ENCODE results near the gene REXO4. TPM values are rescaled to one million over a fixed set of nuclear protein-coding genes. Genes with fewer than 3 reads are reported as not detected.

The REXO4 gene
- total and polyA plus RNA-seq, 5 donors from 2014 or later: 9.8 to 19.4 (median 16.3) TPM

GRCh38 chr9:133359399-133360175 is 58.2 kb downstream of the REXO4 start:
- Mint-ChIP-seq H3K9me3 (no peaks in the 10 kb centered on the region), H3K4me1 (peaks cover 0 to 30% (median 22%) of the 10 kb centered on the region in 4 donors), H3K4me3 (peak overlapping the region in 3 of 4 donors; percentile 38 to 63 (median 53)), H3K27me3 (no peaks in the 10 kb centered on the region), H3K27ac (peak overlapping the region in 2 of 3 donors; percentile 79 to 93), H3K36me3 (peaks cover 33% of the 10 kb centered on the region)
- Histone ChIP-seq H3K36me3 (ENCODE audit: control insufficient read depth, insufficient read depth, low read length) (peaks cover 45% of the 10 kb centered on the region), H3K4me1 (ENCODE audit: control insufficient read depth, insufficient read depth, low read length, poor library complexity, severe bottlenecking) (peaks cover 32% of the 10 kb centered on the region), H3K9me3 (ENCODE audit: control insufficient read depth in 2 of 2, low read length in 2 of 2) (no peaks in the 10 kb centered on the region), H3K27ac (ENCODE audit: insufficient read depth, low read length, poor library complexity, severe bottlenecking) (peak overlapping the region; percentile 23), H3K4me3 (ENCODE audit: low read depth, low read length) (no peak overlapping the region), H3K27me3 (ENCODE audit: control insufficient read depth, insufficient read depth, low read length) (no peaks in the 10 kb centered on the region)
- DNase-seq (no peak), ATAC-seq (ENCODE audit: low read depth in 2 of 2) (no peak)

GRCh38 chr9:133357656-133358055 is 60.2 kb downstream of the REXO4 start:
- no peak for ATAC-seq (ENCODE audit: low read depth in 2 of 2)

GRCh38 chr9:133356391-133357091 is 61.3 kb downstream of the REXO4 start, which contains the start of the genes SURF1 and SURF2:
Gene SURF1 (minus strand): TSS chr9:133356487. CDS start chr9:133356453, 34 bp downstream.
Gene SURF2 (plus strand): TSS chr9:133356550. CDS start chr9:133356593, 43 bp downstream.
- Mint-ChIP-seq H3K27me3 (peaks cover 4% of the 10 kb centered on the region), H3K4me1 (peaks cover 0 to 30% (median 13%) of the 10 kb centered on the region in 4 donors), H3K4me3 (peak within 1 kb of the TSS; percentile 88 to 95 (median 90)), H3K9me3 (no peaks in the 10 kb centered on the region), H3K27ac (peak within 1 kb of the TSS; percentile 83 to 91 (median 87)), H3K36me3 (peaks cover 18% of the 10 kb centered on the region)
- no peaks in the 10 kb centered on the region for H3K9me3 ChIP-seq (ENCODE audit: control insufficient read depth in 2 of 2, low read length in 2 of 2)
- peak within 1 kb of the TSS; percentile 82 for H3K4me3 ChIP-seq (ENCODE audit: low read depth, low read length)
- H3K27me3 ChIP-seq (ENCODE audit: control insufficient read depth, insufficient read depth, low read length): no peaks in the 10 kb centered on the region
- DNase-seq (peak; percentile 86 to 92 (median 87)), ATAC-seq (ENCODE audit: low read depth in 2 of 2) (peak; percentile 93 to 95)
- H3K4me1 ChIP-seq (ENCODE audit: control insufficient read depth, insufficient read depth, low read length, poor library complexity, severe bottlenecking): peaks cover 32% of the 10 kb centered on the region
- peak within 1 kb of the TSS; percentile 84 for H3K27ac ChIP-seq (ENCODE audit: insufficient read depth, low read length, poor library complexity, severe bottlenecking)
- peaks cover 41% of the 10 kb centered on the region for H3K36me3 ChIP-seq (ENCODE audit: control insufficient read depth, insufficient read depth, low read length)

More at GRCh38 chr9:133357656-133358055, 60.2 kb downstream of the REXO4 start:
- DNase-seq: no peak
- Mint-ChIP-seq H3K4me1 (peaks cover 0 to 30% (median 17%) of the 10 kb centered on the region in 4 donors), H3K27me3 (peaks cover 4% of the 10 kb centered on the region), H3K9me3 (no peaks in the 10 kb centered on the region), H3K4me3 (peak overlapping the region; percentile 80 to 95 (median 87)), H3K36me3 (peaks cover 26% of the 10 kb centered on the region), H3K27ac (peak overlapping the region in 2 of 3 donors; percentile 90 to 96)
- Histone ChIP-seq H3K36me3 (ENCODE audit: control insufficient read depth, insufficient read depth, low read length) (peaks cover 39% of the 10 kb centered on the region), H3K9me3 (ENCODE audit: control insufficient read depth in 2 of 2, low read length in 2 of 2) (no peaks in the 10 kb centered on the region), H3K27ac (ENCODE audit: insufficient read depth, low read length, poor library complexity, severe bottlenecking) (peak overlapping the region; percentile 84), H3K4me1 (ENCODE audit: control insufficient read depth, insufficient read depth, low read length, poor library complexity, severe bottlenecking) (peaks cover 32% of the 10 kb centered on the region), H3K4me3 (ENCODE audit: low read depth, low read length) (peak overlapping the region; percentile 58), H3K27me3 (ENCODE audit: control insufficient read depth, insufficient read depth, low read length) (no peaks in the 10 kb centered on the region)

Other genes starting within 250 kb of the REXO4 start
- not detected for gene OBP2B, start 208.8 kb downstream of the REXO4 start, total RNA-seq
- not detected for gene OBP2B, start 208.8 kb downstream of the REXO4 start, polyA plus RNA-seq
- gene ABO, start 142.8 kb downstream of the REXO4 start, total RNA-seq: 0.62 TPM
- not detected for gene ABO, start 142.8 kb downstream of the REXO4 start, polyA plus RNA-seq
- 14.6 TPM for gene SURF6, start 81.8 kb downstream of the REXO4 start, total RNA-seq
- 1 to 10 TPM; 5.4 to 8.4 (median 6.9) TPM for gene SURF6, start 81.8 kb downstream of the REXO4 start, polyA plus RNA-seq
- gene MED22, start 69.9 kb downstream of the REXO4 start, total RNA-seq: 29.3 TPM
- 10 to 100 TPM in 3 of 4 donors, 1 to 10 TPM in 1; 7.3 to 16.2 (median 11.1) TPM for gene MED22, start 69.9 kb downstream of the REXO4 start, polyA plus RNA-seq
- gene RPL7A, start 69.8 kb downstream of the REXO4 start, total RNA-seq: 1,813 TPM
- 1,000 to 10,000 TPM in 2 of 4 donors, 100 to 1,000 TPM in 2; 747 to 1,102 (median 951) TPM for gene RPL7A, start 69.8 kb downstream of the REXO4 start, polyA plus RNA-seq
- gene SURF1, start 61.5 kb downstream of the REXO4 start, total RNA-seq: 41.8 TPM
- 100 to 1,000 TPM; 114 to 120 (median 115) TPM for gene SURF1, start 61.5 kb downstream of the REXO4 start, polyA plus RNA-seq
- gene SURF2, start 61.5 kb downstream of the REXO4 start, total RNA-seq: 24.3 TPM
- 10 to 100 TPM; 34.5 to 47.1 (median 37.0) TPM for gene SURF2, start 61.5 kb downstream of the REXO4 start, polyA plus RNA-seq
- 132 TPM for gene SURF4, start 42.0 kb downstream of the REXO4 start, total RNA-seq
- 100 to 1,000 TPM; 189 to 227 (median 212) TPM for gene SURF4, start 42.0 kb downstream of the REXO4 start, polyA plus RNA-seq
- gene STKLD1, start 41.6 kb downstream of the REXO4 start, total RNA-seq: 0.86 TPM
- under 1 TPM; 0.09 to 0.28 (median 0.15) TPM for gene STKLD1, start 41.6 kb downstream of the REXO4 start, polyA plus RNA-seq
- 0.47 TPM for gene ADAMTS13, start 4.4 kb upstream of the REXO4 start, total RNA-seq
- under 1 TPM in 1 of 4 donors, not detected in 3; 0.10 TPM for gene ADAMTS13, start 4.4 kb upstream of the REXO4 start, polyA plus RNA-seq
- 1.8 TPM for gene CACFD1, start 42.0 kb upstream of the REXO4 start, total RNA-seq
- 1 to 10 TPM; 1.2 to 3.0 (median 1.7) TPM for gene CACFD1, start 42.0 kb upstream of the REXO4 start, polyA plus RNA-seq
- 1.8 TPM for gene SLC2A6, start 61.1 kb upstream of the REXO4 start, total RNA-seq
- gene SLC2A6, start 61.1 kb upstream of the REXO4 start, polyA plus RNA-seq: 1 to 10 TPM in 3 of 4 donors, under 1 TPM in 1; 0.63 to 2.2 (median 1.6) TPM
- not detected for gene MYMK, start 106.9 kb upstream of the REXO4 start, total RNA-seq
- gene MYMK, start 106.9 kb upstream of the REXO4 start, polyA plus RNA-seq: not detected
- gene ADAMTSL2, start 116.7 kb upstream of the REXO4 start, total RNA-seq: not detected
- gene ADAMTSL2, start 116.7 kb upstream of the REXO4 start, polyA plus RNA-seq: not detected
- not detected for gene FAM163B, start 191.4 kb upstream of the REXO4 start, total RNA-seq
- not detected for gene FAM163B, start 191.4 kb upstream of the REXO4 start, polyA plus RNA-seq
- 0.12 TPM for gene DBH, start 218.4 kb upstream of the REXO4 start, total RNA-seq
- not detected for gene DBH, start 218.4 kb upstream of the REXO4 start, polyA plus RNA-seq

All from CD4-positive, CD25-positive, alpha-beta regulatory T cell (primary cell).